AG10803 (cell line): ENCODE data around the gene HIF1A.
"Not testable (repeated sequence)": the region's sequence is repeated elsewhere in the genome, so short reads cannot be mapped to it uniquely, and the experiment has no call there.

Source experiments
- DNase-seq: peaks from one replicate; pipeline ENCODE4 v3.0.0; 2010; ENCODE audit warnings: low read depth
- H3K4me3 ChIP-seq: 2 replicates; pipeline ENCODE4 v1.5.1; 2011; ENCODE audit warnings: mild to moderate bottlenecking, low read length, control low read depth
- TF ChIP-seq, protein P1 (sequence below): conservative IDR thresholded peaks from 2 replicates; pipeline ENCODE4 v1.5.1; 2011; ENCODE audit warnings: mild to moderate bottlenecking, low read length, control low read depth, inconsistent platforms

HIF1A gene

DNA sequence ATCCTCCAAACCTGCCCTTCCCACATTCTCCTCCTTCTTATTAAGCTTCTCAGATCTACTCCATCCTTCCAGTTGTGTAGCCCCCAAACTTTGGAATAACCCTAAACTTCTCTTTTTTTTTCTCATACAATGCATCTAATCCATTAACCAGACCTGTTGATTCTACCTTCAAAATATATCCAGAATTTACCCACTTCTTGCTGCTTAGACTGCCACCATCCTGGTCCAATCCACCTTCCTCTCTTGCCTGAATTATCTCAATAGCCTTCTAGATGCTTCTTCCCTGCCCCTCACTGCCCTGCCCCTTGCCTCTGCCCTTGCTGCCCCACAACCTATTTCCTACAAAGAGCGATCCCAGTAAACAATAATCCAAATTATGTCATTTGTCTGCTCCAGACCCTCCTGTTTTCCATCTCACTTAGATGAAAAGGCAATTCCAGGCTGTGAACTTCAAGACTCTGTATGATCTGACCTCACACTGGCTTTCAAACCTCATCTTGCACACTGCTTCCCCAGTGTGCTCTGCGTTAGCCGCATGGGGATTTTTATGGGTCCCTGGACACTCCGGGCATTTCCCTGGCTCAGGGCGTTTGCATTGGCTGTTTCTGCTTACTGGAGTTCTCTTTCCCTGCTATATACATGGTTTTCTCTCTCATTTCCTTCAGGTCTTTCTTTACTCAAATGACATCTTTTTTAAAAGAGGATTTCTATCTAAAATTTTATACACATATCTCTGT lies 42.6 kb upstream of the HIF1A start:
- DNase-seq: peak; percentile 46
- H3K4me3 ChIP-seq: no peak overlapping the region
- TF ChIP-seq, protein P1, sequence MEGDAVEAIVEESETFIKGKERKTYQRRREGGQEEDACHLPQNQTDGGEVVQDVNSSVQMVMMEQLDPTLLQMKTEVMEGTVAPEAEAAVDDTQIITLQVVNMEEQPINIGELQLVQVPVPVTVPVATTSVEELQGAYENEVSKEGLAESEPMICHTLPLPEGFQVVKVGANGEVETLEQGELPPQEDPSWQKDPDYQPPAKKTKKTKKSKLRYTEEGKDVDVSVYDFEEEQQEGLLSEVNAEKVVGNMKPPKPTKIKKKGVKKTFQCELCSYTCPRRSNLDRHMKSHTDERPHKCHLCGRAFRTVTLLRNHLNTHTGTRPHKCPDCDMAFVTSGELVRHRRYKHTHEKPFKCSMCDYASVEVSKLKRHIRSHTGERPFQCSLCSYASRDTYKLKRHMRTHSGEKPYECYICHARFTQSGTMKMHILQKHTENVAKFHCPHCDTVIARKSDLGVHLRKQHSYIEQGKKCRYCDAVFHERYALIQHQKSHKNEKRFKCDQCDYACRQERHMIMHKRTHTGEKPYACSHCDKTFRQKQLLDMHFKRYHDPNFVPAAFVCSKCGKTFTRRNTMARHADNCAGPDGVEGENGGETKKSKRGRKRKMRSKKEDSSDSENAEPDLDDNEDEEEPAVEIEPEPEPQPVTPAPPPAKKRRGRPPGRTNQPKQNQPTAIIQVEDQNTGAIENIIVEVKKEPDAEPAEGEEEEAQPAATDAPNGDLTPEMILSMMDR: no peak

DNA sequence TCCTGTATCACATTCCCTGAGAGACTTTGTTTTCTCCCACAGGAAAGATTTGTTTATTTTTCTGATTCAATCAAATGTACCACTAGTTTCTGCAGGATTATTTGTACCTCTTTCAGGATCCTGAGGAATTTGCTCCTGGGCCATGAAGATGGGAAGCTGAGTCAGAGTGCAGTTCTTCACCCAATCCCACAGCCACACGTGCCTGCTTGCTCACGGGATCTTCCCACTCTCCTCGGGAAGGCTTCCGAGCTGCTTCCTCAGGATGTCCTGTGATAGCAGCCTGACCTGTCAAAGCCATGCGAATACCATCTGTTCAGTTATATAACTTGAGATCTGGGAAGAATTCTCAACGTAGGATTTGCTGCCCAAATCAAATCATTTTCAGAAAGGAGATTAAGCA lies 41.8 kb upstream of the HIF1A start:
- TF ChIP-seq, protein P1: no peak
- H3K4me3 ChIP-seq: no peak overlapping the region
- DNase-seq: peak; percentile 75

DNA sequence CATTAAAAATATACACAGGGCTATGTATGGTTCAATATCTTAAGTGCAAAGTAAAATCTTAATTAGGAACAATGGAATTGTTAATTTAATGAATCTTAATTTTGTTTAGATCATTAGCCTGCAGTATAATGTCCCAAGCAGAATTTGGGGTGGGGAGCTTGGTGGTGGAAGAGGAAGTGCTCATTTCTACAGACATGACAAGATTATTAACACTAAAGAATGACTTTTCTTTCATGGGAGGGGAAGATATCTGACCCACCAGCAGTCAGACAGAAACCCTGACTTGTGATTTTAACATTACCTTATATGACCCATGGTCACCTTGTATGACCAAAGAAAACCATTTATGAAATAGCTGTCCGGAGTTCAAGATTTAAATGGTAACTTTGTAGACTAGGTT lies 41.3 kb upstream of the HIF1A start:
- H3K4me3 ChIP-seq: no peak overlapping the region
- TF ChIP-seq, protein P1: no peak
- no peak for DNase-seq

DNA sequence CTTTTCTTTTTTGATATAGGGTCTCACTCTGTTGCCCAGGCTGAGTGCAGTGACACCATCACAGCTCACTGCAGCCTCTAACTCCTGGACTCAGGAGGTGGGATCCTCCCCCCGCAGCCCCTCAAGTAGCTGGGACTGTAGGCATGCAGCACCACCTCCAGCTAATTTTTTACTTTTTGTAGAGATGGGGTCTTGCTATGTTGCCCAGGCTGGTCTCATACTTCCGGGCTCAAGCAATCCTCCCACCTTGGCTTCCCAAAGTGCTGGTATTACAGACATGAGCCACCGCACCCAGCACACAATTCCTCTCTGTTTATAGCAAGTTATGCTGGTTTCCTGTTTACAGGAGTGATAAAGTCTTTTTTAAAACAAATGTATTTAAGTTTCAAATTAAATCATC lies 39.5 kb upstream of the HIF1A start:
- TF ChIP-seq, protein P1: no peak
- H3K4me3 ChIP-seq: no peak overlapping the region
- no peak for DNase-seq

DNA sequence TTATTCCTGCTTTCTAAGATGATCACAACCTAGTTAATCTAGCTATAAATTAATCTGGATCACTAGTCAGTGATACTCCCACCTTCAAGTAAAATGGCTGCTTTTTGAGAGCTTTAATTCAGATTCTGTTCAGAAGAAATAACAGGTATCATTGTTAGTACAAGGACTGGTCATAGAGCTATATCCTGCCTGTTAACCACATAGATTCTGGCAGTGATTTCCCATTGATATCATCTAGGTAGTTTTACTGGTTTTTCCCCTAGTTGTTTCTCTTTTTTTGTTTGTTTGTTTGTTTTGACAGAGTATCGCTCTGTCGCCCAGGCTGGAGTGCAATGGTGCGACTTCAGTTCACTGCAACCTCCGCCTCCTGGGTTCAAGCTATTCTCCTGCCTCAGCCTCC lies 39.0 kb upstream of the HIF1A start:
- no peak for DNase-seq
- TF ChIP-seq, protein P1: no peak
- H3K4me3 ChIP-seq: no peak overlapping the region

DNA sequence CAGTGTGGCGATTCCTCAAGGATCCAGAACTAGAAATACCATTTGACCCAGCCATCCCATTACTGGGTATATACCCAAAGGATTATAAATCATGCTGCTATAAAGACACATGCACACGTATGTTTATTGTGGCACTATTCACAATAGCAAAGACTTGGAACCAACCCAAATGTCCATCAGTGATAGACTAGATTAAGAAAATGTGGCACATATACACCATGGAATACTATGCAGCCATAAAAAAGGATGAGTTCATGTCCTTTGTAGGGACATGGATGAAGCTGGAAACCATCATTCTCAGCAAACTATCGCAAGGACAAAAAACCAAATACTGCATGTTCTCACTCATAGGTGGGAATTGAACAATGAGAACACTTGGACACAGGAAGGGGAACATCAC lies 37.2 kb upstream of the HIF1A start:
- DNase-seq, H3K4me3 ChIP-seq: not testable (repeated sequence)

DNA sequence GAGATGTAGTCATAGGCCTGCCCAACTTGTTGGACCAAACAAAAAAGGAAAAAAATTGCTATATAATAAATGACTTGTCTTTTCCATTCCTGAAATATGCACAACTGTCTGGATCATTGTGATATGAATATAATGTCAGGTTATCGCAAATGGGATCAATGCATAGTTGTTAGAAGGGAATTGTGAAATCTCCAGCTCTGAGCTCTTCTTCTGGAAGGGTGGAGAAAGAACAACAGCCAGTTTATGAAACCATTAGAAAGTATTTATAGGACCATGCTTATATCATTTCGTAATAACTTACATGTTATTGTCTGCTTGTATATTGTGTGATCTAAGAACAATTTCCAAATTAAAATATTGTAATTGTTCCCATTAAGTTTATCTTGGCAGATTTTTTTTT lies 35.7 kb upstream of the HIF1A start:
- no peak overlapping the region for H3K4me3 ChIP-seq
- DNase-seq: peak; percentile 48
- TF ChIP-seq, protein P1: no peak
